Activated naive CD4-positive, alpha-beta T cell treated with anti-CD3 and anti-CD28 coated beads, Interleukin-2, amount 50 U/mL, for 16 hours (primary cell): ENCODE data around the gene TTC28.
"Not testable (repeated sequence)": the region's sequence is repeated elsewhere in the genome, so short reads cannot be mapped to it uniquely, and the experiment has no call there.

Experiments used
- DNase-seq: peaks from one replicate; pipeline ENCODE4 v3.0.0-alpha.2; 2020

Gene TTC28

DNA sequence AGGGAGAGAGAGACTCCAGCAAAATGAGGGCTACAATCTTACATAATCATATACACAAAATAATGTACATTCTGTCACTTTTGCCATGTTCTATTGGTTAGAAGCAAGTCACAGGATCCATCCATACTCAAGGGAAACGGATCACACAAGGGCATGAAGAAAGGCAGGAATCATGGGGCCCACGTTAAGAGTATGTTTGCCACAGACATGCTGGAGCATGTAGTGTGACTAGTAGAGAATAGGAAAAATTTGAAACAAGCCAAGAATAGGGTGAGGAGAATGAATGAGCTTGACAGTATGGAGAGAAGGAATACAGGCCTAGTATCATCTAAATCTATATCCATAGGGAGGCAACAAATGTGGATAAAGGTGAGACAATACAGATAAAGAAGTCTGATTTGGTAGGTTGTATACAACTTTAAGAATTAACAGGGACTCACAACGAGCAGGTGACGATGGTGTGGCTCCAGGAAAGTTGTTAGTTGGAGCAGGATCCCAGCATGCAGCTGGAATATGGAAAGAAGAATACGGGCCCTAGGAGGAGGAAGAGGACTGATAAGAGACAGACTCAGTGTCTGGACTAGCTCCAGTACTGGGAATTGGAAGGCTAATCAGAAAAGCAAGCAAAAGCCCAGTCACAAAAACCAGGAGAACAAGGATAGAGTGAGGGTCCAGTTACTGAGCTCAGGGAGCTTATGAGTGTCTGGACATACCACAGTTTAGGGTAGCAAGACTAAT, 458.8 kb downstream of the TTC28 start:
- no peak for DNase-seq

DNA sequence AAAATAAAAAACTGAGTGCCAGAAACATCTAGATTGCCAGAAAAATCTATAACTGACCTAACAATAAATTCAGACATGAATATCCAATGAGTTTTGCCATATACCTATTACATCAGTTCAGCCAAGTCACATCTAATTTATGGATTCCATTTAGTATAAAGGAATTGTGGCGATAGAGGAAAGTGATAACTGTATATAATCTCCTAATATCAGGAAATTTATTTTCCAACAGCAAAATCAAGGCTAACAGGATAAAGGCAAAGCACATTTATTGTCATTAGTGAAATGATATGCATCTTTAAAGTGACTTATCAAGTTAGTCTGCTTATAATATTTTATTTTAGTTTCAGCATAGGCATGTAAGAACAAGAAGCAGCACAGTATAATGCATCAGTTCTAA, 462.4 kb downstream of the TTC28 start:
- DNase-seq: no peak

DNA sequence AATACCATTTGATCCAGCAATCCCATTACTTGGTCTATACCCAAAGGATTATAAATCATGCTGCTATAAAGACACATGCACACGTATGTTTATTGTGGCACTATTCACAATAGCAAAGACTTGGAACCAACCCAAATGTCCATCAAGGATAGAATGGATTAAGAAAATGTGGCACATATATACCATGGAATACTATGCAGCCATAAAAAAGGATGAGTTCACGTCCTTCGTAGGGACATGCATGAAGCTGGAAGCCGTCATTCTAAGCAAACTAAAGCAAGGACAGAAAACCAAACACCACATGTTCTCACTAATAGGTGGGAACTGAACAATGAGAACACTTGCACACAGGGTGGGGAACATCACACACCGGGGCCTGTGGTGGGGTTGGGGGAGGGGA, 464.9 kb downstream of the TTC28 start:
- DNase-seq: not testable (repeated sequence)

DNA sequence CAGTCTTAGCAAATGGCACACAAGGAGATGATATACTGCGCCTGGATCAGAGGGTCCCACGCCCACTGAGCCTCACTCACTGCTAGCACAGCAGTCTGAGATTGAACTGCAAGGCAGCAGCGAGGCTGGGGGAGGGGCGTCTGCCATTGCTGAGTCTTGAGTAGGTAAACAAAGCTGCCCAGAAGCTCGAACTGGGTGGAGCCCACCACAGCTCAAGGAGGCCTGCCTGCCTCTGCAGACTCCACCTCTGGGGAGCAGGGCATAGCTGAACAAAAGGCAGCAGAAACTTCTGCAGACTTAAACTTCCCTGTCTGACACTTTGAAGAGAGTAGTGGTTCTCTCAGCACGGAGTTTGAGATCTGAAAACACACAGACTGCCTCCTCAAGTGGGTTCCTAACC, 470.2 kb downstream of the TTC28 start:
- DNase-seq: not testable (repeated sequence)

DNA sequence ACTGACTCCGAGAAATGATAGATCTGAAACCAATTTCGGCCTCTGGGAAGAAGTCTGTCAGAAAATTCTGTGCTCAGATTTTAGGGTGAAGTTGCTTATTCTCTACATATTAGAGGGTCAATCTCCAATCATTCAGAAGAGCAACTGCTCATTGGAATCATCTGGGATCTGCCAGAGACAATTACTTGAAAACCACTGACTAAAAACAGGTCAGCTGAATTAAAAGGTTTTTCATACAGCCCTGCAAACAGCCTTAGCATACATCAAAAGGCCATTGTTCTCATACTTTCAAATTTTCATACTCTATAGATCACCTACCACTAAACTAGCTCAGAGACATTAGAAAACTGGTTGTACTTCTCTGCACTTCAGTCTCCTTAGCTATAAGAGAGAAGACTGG, 470.9 kb downstream of the TTC28 start:
- no peak for DNase-seq

DNA sequence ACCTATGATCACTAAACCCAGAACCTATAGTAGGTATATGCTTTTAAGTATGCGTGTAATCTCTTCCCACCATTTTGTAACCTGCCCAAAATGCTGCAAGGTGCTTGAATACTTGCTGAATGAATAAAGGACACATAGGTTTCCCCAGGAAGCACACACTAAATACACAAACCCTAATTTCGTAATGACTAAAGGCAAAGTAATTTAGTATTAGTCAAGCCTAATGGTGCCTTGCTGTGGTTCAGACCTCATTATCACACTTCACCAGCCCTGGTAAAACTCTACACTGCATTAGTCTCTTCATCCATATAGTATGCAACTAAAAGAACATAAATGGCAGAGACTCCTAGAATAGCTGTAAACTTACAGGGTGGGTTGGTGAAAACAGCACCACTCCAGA, 471.6 kb downstream of the TTC28 start:
- no peak for DNase-seq

DNA sequence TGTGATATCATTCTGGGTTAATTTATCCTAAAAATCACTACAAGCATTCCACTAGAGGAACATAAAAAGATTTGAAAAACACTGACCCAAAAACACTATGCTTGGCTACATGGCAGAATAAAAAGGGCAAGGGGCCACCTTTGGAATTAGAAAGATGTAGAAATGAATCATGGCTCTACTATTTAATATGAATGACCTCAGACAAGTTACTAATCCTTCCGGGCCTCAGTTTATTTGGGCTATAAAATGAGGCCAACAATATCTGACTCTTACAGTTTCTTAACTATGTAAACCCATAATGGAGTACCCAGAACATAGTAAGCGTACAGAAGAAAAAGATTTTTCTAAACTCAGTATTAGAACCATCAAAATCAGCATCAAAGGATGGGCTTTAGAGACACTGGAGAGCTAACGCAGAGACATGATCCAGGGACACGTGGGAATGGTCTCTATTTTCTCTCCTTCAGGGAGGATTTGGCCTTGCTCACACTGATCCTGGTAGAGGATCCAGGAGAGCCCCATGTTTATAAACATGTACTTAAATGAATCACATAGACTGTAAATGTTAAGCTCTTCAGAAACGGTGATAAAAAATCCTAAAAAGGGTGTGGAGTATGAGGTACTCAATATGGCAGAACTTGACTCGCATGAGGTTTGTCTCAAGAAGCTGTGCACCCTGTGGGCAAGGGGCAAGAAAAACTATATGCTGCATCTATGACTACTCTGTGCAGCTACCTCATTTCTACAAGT, 472.2 kb downstream of the TTC28 start:
- DNase-seq: no peak

DNA sequence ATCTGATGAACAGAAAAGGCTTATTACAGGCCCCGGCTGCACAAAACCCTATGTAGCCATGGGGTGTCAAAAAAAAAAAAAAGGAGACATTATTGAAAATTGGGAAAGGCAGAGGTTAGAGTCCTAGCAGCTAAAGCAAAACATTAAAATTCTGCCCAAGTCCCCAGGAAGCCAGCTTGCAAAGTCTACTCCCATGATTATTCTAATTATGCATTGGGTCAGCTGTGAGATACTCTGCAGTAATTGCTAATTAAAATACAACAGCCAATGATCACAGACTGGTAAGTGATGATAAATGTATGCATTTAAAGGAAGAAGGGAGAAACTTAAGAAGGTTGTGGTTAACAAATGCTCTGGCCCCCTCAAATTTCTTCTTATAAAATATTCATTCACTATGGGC, 473.7 kb downstream of the TTC28 start:
- DNase-seq: no peak

DNA sequence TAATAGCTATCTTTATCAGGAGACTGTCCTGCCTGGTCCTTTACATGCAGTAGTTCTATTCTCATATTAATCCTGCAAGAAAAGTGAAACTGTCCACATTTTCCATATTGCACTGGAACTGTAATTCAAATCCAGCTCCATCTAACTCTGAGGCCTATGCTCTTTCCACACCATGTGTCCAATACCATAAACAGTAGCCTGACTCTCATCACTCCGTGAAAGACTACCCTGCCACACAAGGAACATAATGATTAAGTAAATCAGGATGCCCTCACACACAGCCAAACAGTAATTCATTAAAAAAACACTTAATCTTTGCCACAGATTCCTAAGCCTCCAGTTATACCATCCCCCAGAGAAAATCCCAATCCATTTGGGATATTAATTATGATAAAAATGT, 475.3 kb downstream of the TTC28 start:
- DNase-seq: no peak

DNA sequence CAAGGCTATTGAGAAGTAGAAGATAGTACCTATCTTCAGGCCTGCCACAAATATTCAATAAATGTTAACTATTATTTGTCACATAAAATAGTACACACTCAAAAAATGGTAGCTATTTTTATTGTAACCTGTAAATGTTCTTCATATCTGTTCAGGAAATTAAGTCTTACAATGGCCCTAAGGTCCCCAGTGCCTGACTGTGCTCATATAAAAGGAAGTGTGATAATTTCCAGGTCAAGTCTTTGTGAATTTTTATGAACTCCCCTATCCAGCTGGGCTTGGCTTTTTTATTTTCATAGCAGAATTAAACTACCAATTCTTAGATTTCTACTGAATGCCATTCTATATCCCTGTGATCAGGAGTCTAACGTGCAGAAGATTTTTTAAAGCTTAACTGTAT, 476.4 kb downstream of the TTC28 start:
- DNase-seq: no peak

DNA sequence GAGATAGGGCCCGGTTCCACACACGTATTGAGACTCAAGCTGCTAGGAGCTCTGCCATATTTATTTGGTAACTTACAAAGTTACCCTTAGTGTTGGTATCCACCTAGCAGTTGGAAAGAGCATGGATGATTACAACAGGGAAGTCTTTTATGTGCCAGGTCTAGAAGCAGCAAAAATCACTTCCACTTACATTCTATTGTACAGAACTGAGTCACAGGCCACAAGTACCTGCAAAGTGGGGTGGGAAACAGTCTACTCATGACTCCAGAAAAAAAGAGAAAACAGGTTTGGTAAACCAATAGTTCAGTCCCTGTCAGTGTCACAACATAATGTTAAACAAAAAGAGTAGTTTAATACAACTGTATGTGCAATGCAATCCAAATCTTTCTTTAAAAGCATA, 480.9 kb downstream of the TTC28 start:
- DNase-seq: no peak

DNA sequence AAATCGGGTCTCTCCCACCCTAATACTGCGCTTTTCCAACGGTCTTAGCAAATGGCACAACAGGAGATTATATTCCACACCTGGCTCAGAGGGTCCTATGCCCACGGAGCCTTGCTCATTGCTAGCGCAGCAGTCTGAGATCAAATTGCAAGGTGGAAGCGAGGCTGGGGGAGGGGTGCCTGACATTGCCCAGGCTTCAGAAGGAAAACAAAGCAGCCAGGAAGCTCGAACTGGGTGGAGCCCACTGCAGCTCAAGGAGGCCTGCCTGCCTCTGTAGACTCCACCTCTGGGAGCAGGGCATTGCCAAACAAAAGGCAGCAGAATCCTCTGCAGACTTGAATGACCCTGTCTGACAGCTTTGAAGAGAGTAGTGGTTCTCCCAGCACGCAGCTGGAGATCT, 488.1 kb downstream of the TTC28 start:
- DNase-seq: not testable (repeated sequence)

DNA sequence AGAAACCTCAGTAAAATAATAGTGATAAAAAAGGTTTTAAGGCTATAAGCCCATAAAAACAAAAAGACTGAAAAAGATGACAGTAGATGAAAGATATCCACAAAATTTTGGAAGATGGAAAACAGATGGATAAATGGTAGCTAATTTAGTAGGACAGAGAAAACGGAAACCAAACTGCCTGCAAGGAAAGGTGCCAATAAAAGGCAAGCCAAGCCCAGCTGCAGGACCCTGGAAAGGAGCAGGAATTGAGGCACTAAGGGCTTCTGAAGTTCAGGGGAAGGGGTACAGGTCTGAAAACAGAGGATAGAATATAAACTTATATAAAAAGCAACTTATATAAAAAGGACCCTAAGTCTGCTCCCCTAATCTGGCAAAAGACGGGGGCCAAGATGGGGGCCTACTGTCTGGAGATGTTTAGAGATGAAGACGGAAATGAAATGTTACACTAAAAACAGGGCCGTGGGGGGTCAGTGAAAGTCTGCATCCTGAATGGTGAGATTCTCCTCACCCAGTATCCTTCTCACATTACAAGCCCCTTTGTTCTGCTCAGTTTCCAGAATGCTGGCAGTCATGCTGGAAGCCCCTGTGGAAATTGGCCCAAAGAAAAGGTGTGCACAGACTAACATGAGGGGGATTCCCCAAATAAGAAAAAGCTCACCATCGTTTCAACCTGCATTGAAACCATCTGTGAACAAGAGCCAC, 491.3 kb downstream of the TTC28 start:
- no peak for DNase-seq

DNA sequence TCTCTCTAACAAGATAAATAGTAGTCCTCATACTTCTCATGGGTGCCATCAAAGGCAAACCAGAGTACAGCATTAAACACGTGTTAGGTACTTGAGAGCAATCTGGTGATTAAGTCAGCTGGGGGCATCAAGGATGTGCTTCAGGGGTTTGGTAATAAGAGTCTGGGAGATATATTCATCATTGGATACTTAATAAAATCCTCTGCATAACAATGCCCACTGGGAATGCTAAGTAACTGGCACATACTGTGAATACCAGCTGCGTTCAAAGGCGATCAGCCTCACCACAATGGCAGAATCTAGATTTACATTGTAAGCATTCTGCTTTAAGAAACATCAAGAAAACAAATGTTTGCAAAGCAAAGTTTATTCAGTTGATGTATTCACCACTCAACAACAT, 492.0 kb downstream of the TTC28 start:
- DNase-seq: no peak

DNA sequence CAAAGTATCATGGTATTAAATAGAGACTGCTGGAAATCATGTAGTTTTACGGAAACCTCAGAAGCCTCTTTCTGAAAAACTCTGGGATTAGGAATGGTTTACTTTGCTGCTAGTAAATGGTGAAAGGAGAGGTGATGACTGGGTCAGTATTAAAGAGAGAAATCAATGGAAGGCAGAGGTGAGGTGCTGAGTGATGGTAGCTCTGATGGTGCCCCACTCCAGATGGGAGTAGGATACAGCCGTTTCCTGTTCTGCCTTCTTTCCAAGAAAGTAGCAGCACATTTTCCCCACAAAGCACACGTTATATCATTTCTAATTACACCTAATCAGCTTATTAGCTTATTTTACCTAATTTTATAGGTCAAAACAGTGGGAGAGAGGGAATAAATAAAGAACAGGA, 493.0 kb downstream of the TTC28 start:
- no peak for DNase-seq

DNA sequence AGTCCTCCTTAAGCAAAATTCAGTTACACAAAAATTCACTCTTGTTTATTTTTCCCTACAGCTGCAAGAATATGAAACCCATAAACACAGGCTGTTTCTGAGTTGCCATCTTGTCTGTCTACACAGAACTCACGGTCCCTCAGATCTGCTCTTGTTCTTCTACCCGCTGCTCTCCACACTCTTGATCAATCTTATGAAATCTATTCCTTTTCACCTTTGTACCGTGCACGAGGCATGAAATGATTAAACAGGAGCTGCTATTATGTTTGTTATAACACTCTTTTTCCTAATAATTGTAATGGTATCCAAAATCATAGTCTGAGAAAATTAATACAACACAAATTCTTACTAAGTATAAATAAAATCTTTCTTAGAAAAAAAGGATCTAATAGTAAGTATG, 494.5 kb downstream of the TTC28 start:
- DNase-seq: no peak

DNA sequence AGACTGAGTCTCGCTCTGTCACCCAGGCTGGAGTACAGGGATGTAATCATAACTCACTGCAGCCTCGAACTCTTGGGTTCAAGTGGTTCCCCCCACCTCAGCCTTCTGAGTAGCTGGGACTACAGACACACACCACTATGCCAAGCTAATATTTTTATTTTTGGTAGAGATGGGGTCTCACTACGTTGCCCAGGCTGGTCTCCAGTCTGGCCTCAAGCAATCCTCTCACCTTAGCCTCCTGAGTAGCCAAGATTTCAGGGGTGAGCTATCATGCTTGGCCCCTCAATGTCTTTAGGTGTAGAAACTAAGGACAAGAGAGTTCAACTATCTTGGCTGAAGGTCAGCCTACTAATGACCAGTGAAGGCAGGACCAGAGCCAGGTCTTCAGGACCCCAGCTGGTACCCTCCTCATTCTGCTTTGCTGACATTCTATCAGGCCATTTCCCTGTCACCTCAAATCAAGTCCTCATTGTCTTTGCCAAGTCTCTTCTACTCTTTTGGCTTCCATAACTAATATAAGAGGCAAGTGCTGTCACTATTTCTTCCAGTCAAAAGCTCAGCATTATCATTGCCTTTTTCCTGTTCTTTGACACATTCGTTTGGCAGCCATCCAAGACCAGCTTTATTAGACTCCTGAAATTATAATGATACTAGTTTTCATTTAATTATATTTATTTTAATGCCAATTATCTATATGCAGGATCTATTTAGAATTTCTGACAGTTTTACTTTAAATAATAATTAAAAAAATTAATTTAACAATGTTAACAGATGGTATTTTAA, 496.4 kb downstream of the TTC28 start:
- no peak for DNase-seq

DNA sequence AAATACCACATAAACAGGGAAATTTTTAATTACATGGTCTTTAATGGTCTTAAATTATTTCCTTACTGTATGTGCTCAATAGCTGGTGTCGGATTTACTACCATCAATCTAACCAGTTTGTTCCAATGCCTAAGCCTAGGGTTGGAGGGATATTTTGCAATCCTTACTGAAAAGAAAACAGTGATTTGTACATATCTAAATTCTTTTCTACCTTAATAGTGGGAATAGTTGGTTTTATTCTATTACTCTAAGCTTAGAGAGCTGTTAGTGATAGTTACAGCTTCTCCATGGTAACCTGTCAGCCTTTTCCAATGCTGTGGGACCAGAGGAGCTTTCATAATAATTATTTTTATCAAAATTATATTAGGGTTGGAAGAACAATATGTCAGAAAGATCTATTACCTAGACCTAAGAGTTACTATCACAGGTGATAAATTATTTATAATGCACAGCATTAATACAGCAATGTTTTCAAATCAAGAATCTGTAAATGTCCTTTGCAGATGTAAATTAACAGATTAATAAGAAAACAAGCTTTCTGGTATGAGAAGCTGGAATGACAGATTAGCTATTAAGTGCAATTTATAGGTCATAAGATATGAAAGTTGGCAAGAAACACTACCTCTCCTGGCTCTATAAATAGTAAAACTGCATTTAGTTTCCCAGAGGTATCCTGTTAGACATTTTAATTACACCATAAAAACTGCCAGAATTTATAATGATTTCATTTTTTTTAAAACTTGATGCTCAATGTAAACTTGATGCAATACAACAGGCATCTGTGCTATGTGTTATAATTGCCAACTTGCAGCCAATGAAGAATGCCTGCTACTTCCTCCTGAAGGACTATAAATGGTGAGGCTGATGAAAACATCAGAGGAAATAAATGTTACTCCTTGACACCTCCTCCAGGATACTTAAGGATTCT, 498.6 kb downstream of the TTC28 start:
- no peak for DNase-seq

DNA sequence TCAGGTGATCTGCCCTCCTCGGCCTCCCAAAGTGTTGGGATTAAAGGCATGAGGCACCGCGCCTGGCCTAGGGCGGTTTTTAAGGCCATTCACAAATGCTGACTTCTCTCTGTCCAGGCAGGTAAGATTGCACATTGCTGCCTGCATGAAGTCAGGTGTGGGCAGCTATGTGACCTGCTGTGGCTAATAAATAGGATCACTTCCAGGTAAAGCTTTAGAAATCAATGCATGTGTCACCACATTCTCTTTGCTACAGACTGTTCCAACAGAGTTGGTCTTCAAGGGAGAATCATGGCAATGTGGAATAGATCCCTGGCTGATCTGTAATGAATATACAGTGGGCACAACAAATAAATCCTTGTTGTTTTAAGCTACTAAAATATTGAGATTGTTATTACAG, 500.2 kb downstream of the TTC28 start:
- DNase-seq: no peak

DNA sequence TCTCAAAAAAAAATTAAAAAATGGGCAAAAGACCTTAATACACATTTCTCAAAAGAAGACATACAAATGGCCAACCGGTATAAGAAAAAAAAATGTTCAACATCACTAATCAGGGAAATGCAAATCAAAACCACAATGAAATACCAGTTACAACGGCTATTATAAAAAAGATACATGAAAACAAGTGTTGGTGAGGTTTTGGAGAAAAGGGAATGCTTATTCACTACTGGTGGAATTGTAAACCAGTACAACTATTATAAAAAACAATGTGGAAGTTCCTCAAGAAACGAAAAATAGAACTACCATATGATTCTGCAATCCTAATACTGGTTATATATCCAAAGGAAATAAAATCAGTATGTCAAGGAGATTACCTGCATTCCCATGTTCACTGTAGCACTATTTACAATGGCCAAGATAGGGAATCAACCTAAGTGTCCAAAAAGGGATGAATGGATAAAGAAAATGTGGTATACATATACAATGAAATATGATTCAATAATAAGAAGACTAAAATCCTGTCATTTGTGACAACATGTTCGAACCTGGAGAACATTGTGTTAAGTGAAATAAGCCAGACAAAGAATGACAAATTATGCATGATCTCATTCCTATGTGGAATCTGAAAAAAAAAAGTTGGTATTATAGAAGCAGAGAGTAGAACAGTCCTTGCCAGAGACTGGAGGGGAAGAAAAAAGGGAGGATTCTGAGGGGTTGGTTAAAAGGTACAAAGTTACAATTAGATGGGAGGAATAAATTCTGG, 503.7 kb downstream of the TTC28 start:
- DNase-seq: no peak

DNA sequence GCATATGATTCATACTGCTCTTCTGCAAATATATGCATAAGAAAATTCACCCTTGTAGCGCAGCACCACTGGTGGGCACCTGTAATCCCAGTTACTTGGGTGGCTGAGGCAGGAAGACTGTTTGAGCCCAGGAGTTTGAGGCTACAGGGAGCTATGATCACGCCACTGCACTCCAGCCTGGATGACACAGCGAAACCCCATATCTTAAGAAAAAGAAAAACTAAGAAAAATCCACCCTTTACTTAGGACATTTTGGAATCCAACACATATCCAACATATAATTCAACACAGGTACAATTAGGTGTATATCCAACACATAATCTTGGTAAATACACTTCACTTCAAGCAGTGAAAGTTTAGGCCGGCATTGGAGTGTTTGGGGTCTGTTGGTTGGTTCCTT, 505.1 kb downstream of the TTC28 start:
- DNase-seq: no peak
